ENCODE measurements around the gene NECAB3. TPM values are rescaled to one million over a fixed set of nuclear protein-coding genes. Genes with fewer than 3 reads are reported as not detected.

NECAB3 gene, protein sequence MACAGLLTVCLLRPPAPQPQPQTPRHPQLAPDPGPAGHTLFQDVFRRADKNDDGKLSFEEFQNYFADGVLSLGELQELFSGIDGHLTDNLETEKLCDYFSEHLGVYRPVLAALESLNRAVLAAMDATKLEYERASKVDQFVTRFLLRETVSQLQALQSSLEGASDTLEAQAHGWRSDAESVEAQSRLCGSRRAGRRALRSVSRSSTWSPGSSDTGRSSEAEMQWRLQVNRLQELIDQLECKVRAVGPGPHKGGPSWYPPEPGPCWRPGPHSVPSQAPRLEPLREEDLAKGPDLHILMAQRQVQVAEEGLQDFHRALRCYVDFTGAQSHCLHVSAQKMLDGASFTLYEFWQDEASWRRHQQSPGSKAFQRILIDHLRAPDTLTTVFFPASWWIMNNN
- 11.6 and 14.1 TPM in 2 replicates for total RNA-seq

DNA sequence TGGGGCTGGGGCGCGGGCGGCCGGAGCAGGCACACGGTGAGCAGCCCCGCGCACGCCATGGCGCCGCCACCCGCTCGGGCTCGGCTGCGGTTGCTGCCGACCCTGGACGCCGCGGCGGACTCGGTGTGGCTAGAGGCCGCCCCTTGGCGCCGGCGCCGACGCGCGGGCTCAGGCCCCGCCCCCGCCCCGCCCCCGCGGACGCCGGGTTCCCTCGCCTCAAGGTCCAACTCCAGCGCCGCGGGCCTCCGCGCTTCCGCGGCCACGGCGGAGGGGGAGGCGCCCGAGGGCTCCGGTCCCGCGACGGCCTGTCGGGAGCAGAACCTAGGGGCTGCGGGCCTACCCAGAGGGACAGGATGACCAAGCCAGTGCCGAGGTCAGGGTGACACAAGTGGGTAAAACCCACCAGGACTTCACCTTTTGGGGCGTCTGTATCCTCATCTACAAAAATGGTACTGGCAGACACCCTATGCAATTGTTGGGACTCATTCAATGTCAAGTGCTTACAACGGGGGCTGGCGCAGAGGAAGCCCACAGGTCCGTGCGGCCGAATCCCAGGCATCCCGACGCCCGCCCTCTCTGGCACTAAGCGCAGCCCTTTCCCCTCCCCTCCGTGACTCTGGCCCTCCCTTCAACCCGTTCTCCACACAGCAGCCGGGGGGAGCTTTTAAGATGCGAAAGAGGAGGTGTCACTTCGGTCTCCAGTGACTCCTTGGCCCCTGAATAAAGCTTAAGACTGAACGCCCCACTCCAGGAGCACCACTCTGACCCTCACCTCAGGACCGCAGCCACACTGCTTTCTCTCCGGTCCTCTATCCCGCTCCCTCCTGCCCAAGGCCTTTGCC is at the start of gene NECAB3:
NECAB3 (minus strand) TSS at position 135 of the 842 bp plus-strand sequence; CDS start at position 59, 76 bp downstream.

GRCh38 chr20:33719989-33720709 is 45.9 kb upstream of the NECAB3 start, which contains the start of gene PXMP4:
Gene PXMP4, minus strand, starts transcription at chr20:33720310. Its CDS starts 103 bp downstream, at chr20:33720207.

DNA sequence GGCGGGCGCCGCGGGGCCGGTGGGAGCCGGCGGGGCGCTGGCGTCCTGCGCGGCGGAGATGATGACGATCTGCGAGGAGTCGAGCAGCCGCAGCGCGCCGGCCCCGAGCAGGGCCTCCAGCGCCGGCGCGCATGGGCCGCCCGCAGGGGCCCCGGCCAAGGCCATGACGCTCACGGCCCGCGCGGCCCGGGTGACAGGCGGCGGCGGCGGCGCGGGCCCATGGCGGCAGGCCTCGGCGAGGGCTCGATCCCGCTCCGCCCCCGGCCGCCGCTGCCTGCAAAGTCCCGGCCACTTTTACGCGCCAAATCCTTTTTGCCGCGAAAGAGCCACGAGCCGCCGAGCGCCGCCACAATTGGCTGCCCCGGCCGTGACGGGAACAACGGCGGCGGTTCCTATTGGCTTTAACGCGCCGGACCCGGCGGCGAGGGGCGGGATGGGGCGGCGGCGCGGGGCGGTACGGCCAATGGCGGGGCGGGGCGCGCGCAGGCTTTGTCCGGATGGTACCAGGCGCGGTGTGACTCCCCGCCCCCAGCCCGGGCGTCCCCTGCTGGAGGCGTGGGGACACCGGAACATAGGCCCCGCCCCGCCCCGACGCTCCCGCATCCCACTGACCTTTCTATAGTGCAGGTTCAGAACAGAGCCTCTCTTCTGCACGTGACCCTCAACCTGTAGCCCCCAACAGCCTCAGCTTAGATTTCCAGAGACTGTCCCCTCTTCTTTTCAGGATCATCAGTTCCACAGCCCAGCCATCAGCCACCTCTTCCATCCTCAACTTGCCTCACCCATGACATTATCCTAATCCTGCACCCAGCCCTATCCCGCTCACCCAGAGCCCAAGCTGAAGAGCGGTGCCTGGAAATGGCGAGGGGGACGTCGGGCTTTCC is 12.1 kb upstream of the NECAB3 start, which contains the start of gene E2F1:
E2F1 (minus strand) TSS at position 286 of the 884 bp plus-strand sequence; CDS start at position 165, 121 bp downstream.

DNA sequence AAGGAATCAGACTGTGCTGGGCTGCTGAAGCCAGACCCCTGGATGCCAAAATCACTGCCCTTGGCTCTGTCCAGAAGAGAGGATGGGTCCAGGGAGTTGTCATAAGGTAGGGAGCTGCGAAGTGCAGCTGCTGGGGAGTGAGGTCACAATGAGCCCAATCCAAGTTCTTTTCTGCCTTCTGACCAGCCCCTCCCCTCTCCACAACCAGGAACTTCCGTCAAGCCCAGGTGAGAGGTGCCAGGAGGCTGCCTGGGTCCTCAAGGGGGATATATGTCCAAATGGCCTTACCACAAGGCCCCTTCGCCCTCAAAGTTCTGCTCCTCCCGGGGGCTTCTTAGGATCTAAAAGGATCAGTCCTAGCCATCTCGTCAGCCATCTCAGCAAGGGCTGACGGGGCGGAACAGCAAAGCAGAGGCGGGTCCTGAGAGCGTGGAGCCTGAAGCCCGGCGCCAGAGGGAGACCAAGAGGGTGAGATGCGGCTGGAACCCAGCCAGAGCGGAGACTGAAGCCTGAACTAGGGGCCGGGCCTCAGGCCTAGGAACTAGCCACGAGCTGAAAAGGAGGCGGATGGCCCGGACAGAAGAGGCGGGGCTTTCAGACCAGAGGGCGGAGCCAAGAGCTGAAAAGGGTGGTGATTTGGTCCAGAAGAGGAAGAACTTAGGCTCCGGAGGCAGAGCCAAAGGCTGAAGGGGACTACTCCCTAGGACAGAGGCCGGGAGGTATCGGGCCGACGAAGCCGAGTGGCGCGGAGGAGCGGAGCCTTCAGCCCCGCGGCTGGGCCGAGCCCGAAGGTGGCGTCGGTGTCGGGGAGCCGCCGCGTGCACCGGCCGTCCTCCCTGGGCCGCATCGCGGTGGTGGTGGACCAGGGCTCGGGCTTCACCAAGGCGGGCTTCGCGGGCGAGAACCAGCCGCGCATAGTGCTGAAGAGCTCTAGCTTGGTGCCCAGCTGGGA is 7.7 kb downstream of the NECAB3 start, which contains the start of gene ACTL10:
ACTL10 (plus strand) TSS at position 651 of the 952 bp plus-strand sequence. CDS start 555 bp downstream, outside the sequence.

DNA sequence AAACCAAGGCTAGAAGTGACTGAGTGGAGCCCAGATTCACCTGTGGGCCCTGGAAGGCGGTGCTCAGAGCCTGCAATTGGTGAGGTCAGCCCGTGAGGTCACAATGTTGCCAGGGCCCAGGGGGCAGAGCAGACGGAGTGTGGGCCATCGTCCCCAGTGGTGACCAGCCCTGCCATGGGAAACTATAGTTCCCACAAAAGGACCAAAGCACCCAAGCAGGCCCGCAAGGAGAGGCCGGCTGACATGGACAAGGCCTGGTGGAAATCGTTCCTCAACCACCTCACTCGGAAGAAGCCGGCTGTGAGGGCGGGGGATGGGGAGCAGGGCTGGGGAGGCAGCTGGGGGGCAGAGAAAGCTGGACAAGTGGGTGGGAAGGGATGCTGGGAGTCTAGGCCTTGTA is 12.1 kb downstream of the NECAB3 start, which contains the start of gene C20orf144:
C20orf144 (plus strand) TSS at position 156 of the 400 bp plus-strand sequence; CDS start at position 175, 19 bp downstream.

Other genes with a start within 250 kb of the NECAB3 start
- gene SNTA1, start 230.7 kb downstream of the NECAB3 start, total RNA-seq: 19.2 and 22.1 TPM in 2 replicates
- 10.7 and 11.9 TPM in 2 replicates for gene CBFA2T2, start 184.3 kb downstream of the NECAB3 start, total RNA-seq
- gene C20orf144, start 12.1 kb downstream of the NECAB3 start, total RNA-seq: 0.13 TPM in 1 of 2 replicates, not detected in the other
- 1.7 and 2.1 TPM in 2 replicates for gene ACTL10, start 7.5 kb downstream of the NECAB3 start, total RNA-seq
- gene E2F1, start 12.0 kb upstream of the NECAB3 start, total RNA-seq: 2.0 and 3.4 TPM in 2 replicates
- gene PXMP4, start 45.9 kb upstream of the NECAB3 start, total RNA-seq: 4.7 and 8.9 TPM in 2 replicates
- gene ZNF341, start 57.6 kb upstream of the NECAB3 start, total RNA-seq: 1.4 and 1.7 TPM in 2 replicates
- 42.4 and 57.4 TPM in 2 replicates for gene CHMP4B, start 136.9 kb upstream of the NECAB3 start, total RNA-seq